Fibroblast of skin of left quadriceps (primary cell): ENCODE measurements around the gene FAM81A.
"Not testable (repeated sequence)": the region's sequence is repeated elsewhere in the genome, so short reads cannot be mapped to it uniquely, and the experiment has no call there.

ENCODE experiments used
- DNase-seq, 2 experiments: peaks; one replicate each; pipeline ENCODE4 v3.0.0-alpha.2; 2013; ENCODE audit warnings: low read depth in 2 of 2

FAM81A gene

GRCh38 chr15:59424616-59425015 lies 13.4 kb upstream of the FAM81A start:
- DNase-seq: no peak

- DNase-seq: not testable (repeated sequence)
Measured at GRCh38 chr15:59428898-59429297, 9.1 kb upstream of the FAM81A start.

GRCh38 chr15:59432389-59432788 lies 5.6 kb upstream of the FAM81A start:
- DNase-seq: no peak

- no peak for DNase-seq
Measured at GRCh38 chr15:59434481-59434880, 3.5 kb upstream of the FAM81A start.

GRCh38 chr15:59436774-59437141 lies 1.2 kb upstream of the FAM81A start:
- no peak for DNase-seq

GRCh38 chr15:59437142-59437816 lies 707 bp upstream of the FAM81A start:
- DNase-seq: no peak

- DNase-seq: no peak
Measured at GRCh38 chr15:59438625-59439290, 772 bp downstream of the FAM81A start.

GRCh38 chr15:59439576-59439975 lies 1.6 kb downstream of the FAM81A start:
- no peak for DNase-seq

GRCh38 chr15:59443341-59444072 lies 5.5 kb downstream of the FAM81A start:
- no peak for DNase-seq

- DNase-seq: no peak
Measured at GRCh38 chr15:59444081-59444835, 6.3 kb downstream of the FAM81A start.

- DNase-seq: no peak
Measured at GRCh38 chr15:59444980-59445545, 7.1 kb downstream of the FAM81A start.

GRCh38 chr15:59446232-59446957 lies 8.4 kb downstream of the FAM81A start:
- no peak for DNase-seq

GRCh38 chr15:59447367-59447766 lies 9.4 kb downstream of the FAM81A start:
- no peak for DNase-seq

- no peak for DNase-seq
Measured at GRCh38 chr15:59448871-59449270, 10.9 kb downstream of the FAM81A start.

GRCh38 chr15:59453474-59454215 lies 15.7 kb downstream of the FAM81A start:
- DNase-seq: no peak

- no peak for DNase-seq
Measured at GRCh38 chr15:59456114-59456513, 18.1 kb downstream of the FAM81A start.

GRCh38 chr15:59457103-59457502 lies 19.1 kb downstream of the FAM81A start:
- no peak for DNase-seq

- no peak for DNase-seq
Measured at GRCh38 chr15:59461521-59461920, 23.5 kb downstream of the FAM81A start.

- no peak for DNase-seq
Measured at GRCh38 chr15:59473226-59473625, 35.2 kb downstream of the FAM81A start.

GRCh38 chr15:59475161-59475560 lies 37.2 kb downstream of the FAM81A start:
- DNase-seq: not testable (repeated sequence)
